CD4-positive, alpha-beta T cell treated with Interleukin-12 subunit alpha and Interleukin-12 subunit beta, for 1 hour (primary cell): ENCODE results near the gene HSPA12B.

Experiments used
- DNase-seq: peaks from one replicate; pipeline ENCODE4 v3.0.0-alpha.2; 2020

The HSPA12B gene

GRCh38 chr20:3767427-3768341, 35.2 kb downstream of the HSPA12B start, which contains the start of gene ADISSP:
TSS of gene ADISSP (minus strand) at chr20:3767753. CDS start at chr20:3760100, 7,653 bp downstream.
- DNase-seq, result peak; percentile 98

GRCh38 chr20:3768342-3769130, 36.1 kb downstream of the HSPA12B start:
- peak; percentile 88 for DNase-seq

GRCh38 chr20:3771552-3772058, 39.1 kb downstream of the HSPA12B start:
- no peak for DNase-seq

GRCh38 chr20:3775457-3776108, 43.1 kb downstream of the HSPA12B start:
- DNase-seq, result no peak

- DNase-seq, result no peak
These were observed 44.9 kb downstream of the HSPA12B start for GRCh38 chr20:3777381-3777715.

GRCh38 chr20:3777716-3778629, 45.5 kb downstream of the HSPA12B start:
- peak; percentile 46 for DNase-seq

- no peak for DNase-seq
These were observed 46.5 kb downstream of the HSPA12B start for GRCh38 chr20:3778976-3779375.

- DNase-seq, result peak; percentile 76
These were observed 48.8 kb downstream of the HSPA12B start, which contains the start of gene SPEF1 for GRCh38 chr20:3781153-3781910. TSS of gene SPEF1 (minus strand) at chr20:3781448. CDS start at chr20:3781287, 161 bp downstream.

GRCh38 chr20:3782597-3782996, 50.1 kb downstream of the HSPA12B start:
- DNase-seq, result no peak

- no peak for DNase-seq
These were observed 50.6 kb downstream of the HSPA12B start for GRCh38 chr20:3783068-3783489.

- DNase-seq, result no peak
These were observed 51.2 kb downstream of the HSPA12B start for GRCh38 chr20:3783511-3784195.

- no peak for DNase-seq
These were observed 51.9 kb downstream of the HSPA12B start for GRCh38 chr20:3784216-3784853.

- no peak for DNase-seq
These were observed 52.4 kb downstream of the HSPA12B start for GRCh38 chr20:3784863-3785239.

GRCh38 chr20:3785240-3786125, 53.0 kb downstream of the HSPA12B start:
- DNase-seq, result no peak

- peak; percentile 47 for DNase-seq
These were observed 53.6 kb downstream of the HSPA12B start for GRCh38 chr20:3786126-3786484.

- peak; percentile 93 for DNase-seq
These were observed 54.3 kb downstream of the HSPA12B start, which contains the start of gene CENPB for GRCh38 chr20:3786665-3787323. TSS of gene CENPB (minus strand) at chr20:3786740. CDS start at chr20:3786483, 257 bp downstream.

- no peak for DNase-seq
These were observed 55.0 kb downstream of the HSPA12B start for GRCh38 chr20:3787324-3788014.
